OCI-LY7 (cell line): Measurements from ENCODE around the gene SPEM2. TPM values are rescaled to one million over a fixed set of nuclear protein-coding genes. Genes with fewer than 3 reads are reported as not detected.

Experiments
- BruUV-seq: library from RNA; stranded (reverse); fragments of 400-500 nt; replicated peaks from 2 replicates; lab custom pipeline; 2021; lab: Mats Ljungman, UMichigan
- CTCF ChIA-PET: fragments of 300-600 bp; sonication (Branson Sonifier 250); formaldehyde crosslinking; loops from one replicate; lab custom pipeline; 2022; ENCODE audit warnings: antibody characterized with exemption; ENCODE audit not compliant: unreplicated experiment; lab: Charles Lee
- POLR2A ChIA-PET: fragments of 300-600 bp; sonication (Branson Sonifier 250); formaldehyde crosslinking; loops from one replicate; lab custom pipeline; 2022; ENCODE audit warnings: antibody characterized with exemption; lab: Charles Lee
- DNase-seq: peaks from one replicate; pipeline ENCODE4 v3.0.0-alpha.2; 2015; ENCODE audit warnings: low spot score
- H2AFZ ChIP-seq: fragments of 200-600 bp; sonication (generic), shearing (Covaris generic); 2 replicates; pipeline ENCODE4 v1.6.1; 2014; ENCODE audit warnings: mild to moderate bottlenecking, antibody characterized with exemption, low read length, moderate library complexity
- H3K27ac ChIP-seq: fragments of 200-600 bp; sonication (generic); 2 replicates; pipeline ENCODE4 v1.5.1; 2014; ENCODE audit warnings: mixed run types, low read depth, mild to moderate bottlenecking, moderate library complexity, low read length, inconsistent platforms; ENCODE audit not compliant: poor library complexity, severe bottlenecking
- H3K36me3 ChIP-seq: fragments of 200-600 bp; sonication (generic); 2 replicates; pipeline ENCODE4 v1.6.1; 2014; ENCODE audit warnings: mild to moderate bottlenecking, antibody characterized with exemption, low read length, moderate library complexity, mixed read lengths; ENCODE audit not compliant: insufficient read depth
- H3K4me1 ChIP-seq: fragments of 200-600 bp; sonication (generic); 2 replicates; pipeline ENCODE4 v1.5.1; 2014; ENCODE audit warnings: mild to moderate bottlenecking, low read length; ENCODE audit not compliant: insufficient read depth, poor library complexity, severe bottlenecking
- H3K4me2 ChIP-seq: fragments of 200-600 bp; sonication (generic); 2 replicates; pipeline ENCODE4 v1.6.1; 2014; ENCODE audit warnings: mild to moderate bottlenecking, low read length
- H3K4me3 ChIP-seq: fragments of 200-600 bp; sonication (generic); 2 replicates; pipeline ENCODE4 v1.5.1; 2014; ENCODE audit warnings: mild to moderate bottlenecking, low read depth, low read length; ENCODE audit not compliant: poor library complexity, severe bottlenecking
- H3K79me2 ChIP-seq: fragments of 200-600 bp; sonication (generic); 2 replicates; pipeline ENCODE4 v1.6.1; 2016; ENCODE audit warnings: low read depth, mild to moderate bottlenecking, low read length, moderate library complexity, mixed read lengths; ENCODE audit not compliant: insufficient read depth
- H3K9me2 ChIP-seq: fragments of 200-600 bp; sonication (generic); 2 replicates; pipeline ENCODE4 v1.6.1; 2016; ENCODE audit warnings: mild to moderate bottlenecking, low read length, mixed read lengths; ENCODE audit not compliant: insufficient read depth
- H3K9me3 ChIP-seq: fragments of 200-600 bp; sonication (generic); 2 replicates; pipeline ENCODE4 v1.6.1; 2014; ENCODE audit warnings: mild to moderate bottlenecking, mixed run types, low read length, mixed read lengths
- H4K20me1 ChIP-seq: fragments of 200-600 bp; sonication (generic); 2 replicates; pipeline ENCODE4 v1.6.1; 2014; ENCODE audit warnings: mild to moderate bottlenecking, antibody characterized with exemption, low read length, moderate library complexity, mixed read lengths; ENCODE audit not compliant: insufficient read depth
- EZH2phosphoT487 ChIP-seq: fragments of 200-600 bp; sonication (generic); IDR thresholded peaks from 2 replicates; pipeline ENCODE4 v1.6.1; 2018; ENCODE audit warnings: low read depth, borderline replicate concordance, mild to moderate bottlenecking, mixed run types, antibody characterized with exemption, low read length, moderate library complexity, mixed read lengths
- intact Hi-C: fragments of 100-400 bp; cut with micrococcal nuclease; formaldehyde crosslinking; loops from one replicate; pipeline ENCODE4 v1.10.0; 2022; ENCODE audit not compliant: unreplicated experiment
- total RNA-seq, 2 experiments: library from RNA; depleted of rRNA in 1 of 2; stranded (reverse); fragments of >200 nt in 1 of 2; shearing (Covaris generic) in 1 of 2; gene quantifications; 2 replicates each; pipeline ENCODE4 v1.2.3, GENCODE V29; 2014 to 2022
- TF ChIP-seq, protein P1 (sequence below): fragments of 200-600 bp; sonication (generic); conservative IDR thresholded peaks from 2 replicates; pipeline ENCODE4 v1.5.1; 2014; ENCODE audit warnings: mild to moderate bottlenecking, antibody characterized with exemption, low read length, moderate library complexity, mixed read lengths

Gene SPEM2
- total RNA-seq, 2 experiments from 2014 or later: not detected

DNA sequence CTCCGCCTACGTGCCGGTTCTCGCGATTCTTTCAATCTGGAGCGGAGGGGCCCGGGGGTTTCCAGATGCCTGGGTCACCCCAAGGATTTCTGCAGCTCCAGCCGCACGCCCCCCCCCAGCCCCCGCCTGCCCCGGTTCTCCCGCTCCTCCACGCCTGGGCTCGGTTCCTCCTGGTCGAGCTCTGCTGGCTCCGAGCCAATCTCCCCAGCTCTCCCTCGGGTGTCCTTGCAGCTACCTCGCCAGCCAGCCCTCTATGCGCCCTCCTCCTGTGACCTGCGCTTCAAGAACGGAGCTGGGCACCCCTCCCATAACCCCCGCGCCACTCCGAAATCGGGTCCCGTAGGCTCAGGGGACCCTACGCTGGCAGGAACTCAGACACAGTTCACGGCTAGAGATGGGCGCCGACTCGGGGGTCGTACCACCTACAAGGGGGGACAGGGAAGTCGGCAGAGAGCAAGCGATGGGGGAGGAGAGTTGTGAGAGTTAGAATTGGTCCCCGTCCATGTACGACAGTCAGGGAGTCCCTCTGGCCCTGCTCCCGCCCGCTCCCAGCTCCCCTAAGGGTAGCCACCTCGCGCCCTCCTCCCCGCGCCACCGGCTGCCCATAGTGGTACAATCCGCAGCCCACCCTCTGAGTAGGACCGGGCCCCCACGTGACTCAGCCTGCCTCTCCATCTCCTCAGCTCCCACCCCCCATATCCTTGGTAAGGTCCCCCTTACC is 14.9 kb downstream of the SPEM2 start:
- no peak overlapping the region for H3K27ac ChIP-seq
- H3K4me2 ChIP-seq: peak overlapping the region; percentile 99
- H4K20me1 ChIP-seq: no peaks in the 10 kb centered on the region
- H3K36me3 ChIP-seq: no peaks in the 10 kb centered on the region
- POLR2A ChIA-PET: interaction anchor here (0.9 to 1.8 kb wide), 2 partner anchors 12 to 13 kb away, joined by 5 read pairs; no protein-coding TSS in a partner anchor
- intact Hi-C loops: no loop called here
- no TSS peak for BruUV-seq
- H3K4me1 ChIP-seq: peaks cover 40% of the 10 kb centered on the region
- TF ChIP-seq, protein P1, sequence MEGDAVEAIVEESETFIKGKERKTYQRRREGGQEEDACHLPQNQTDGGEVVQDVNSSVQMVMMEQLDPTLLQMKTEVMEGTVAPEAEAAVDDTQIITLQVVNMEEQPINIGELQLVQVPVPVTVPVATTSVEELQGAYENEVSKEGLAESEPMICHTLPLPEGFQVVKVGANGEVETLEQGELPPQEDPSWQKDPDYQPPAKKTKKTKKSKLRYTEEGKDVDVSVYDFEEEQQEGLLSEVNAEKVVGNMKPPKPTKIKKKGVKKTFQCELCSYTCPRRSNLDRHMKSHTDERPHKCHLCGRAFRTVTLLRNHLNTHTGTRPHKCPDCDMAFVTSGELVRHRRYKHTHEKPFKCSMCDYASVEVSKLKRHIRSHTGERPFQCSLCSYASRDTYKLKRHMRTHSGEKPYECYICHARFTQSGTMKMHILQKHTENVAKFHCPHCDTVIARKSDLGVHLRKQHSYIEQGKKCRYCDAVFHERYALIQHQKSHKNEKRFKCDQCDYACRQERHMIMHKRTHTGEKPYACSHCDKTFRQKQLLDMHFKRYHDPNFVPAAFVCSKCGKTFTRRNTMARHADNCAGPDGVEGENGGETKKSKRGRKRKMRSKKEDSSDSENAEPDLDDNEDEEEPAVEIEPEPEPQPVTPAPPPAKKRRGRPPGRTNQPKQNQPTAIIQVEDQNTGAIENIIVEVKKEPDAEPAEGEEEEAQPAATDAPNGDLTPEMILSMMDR: no peak
- no peak for TF ChIP-seq EZH2phosphoT487
- H2AFZ ChIP-seq: peak overlapping the region; percentile 39; the same call in 1 of the 2 replicates
- DNase-seq: peak; percentile 58
- H3K9me3 ChIP-seq: no peaks in the 10 kb centered on the region
- H3K79me2 ChIP-seq: peaks cover 4% of the 10 kb centered on the region; the same call in 1 of the 2 replicates
- CTCF ChIA-PET: interaction anchor here (0.6 kb wide), 1 partner anchor 313 kb away, joined by 3 read pairs; no protein-coding TSS in a partner anchor
- H3K4me3 ChIP-seq: peak overlapping the region; percentile 63
- H3K9me2 ChIP-seq: no peaks in the 10 kb centered on the region

DNA sequence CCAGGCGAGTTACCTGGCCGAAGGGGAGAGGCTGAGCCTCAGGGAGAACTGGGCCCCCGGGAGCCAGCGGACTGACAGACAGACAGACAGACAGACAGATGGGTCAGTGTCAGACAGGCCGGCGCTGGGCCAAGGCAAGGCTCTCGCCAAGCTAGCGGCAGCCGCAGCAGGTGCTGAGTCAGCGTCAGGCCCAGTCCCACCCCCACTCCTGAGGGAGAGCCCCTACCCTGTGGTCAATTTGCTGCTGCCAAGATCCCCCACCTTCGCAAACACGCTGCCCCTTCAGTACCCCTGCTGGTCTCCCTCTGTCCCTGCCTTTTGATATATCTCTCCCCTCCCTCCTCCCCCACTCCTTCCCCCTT is 15.4 kb downstream of the SPEM2 start:
- Histone ChIP-seq H3K4me2 (peak overlapping the region; percentile 99), H3K9me2 (no peaks in the 10 kb centered on the region), H3K79me2 (peaks cover 4% of the 10 kb centered on the region; the same call in 1 of the 2 replicates), H3K4me1 (peaks cover 40% of the 10 kb centered on the region), H3K27ac (no peak overlapping the region), H2AFZ (peak overlapping the region; percentile 39; the same call in 1 of the 2 replicates), H3K36me3 (no peaks in the 10 kb centered on the region), H3K4me3 (peak overlapping the region; percentile 63), H4K20me1 (no peaks in the 10 kb centered on the region), H3K9me3 (no peaks in the 10 kb centered on the region)
- intact Hi-C loops: no loop called here
- DNase-seq: no peak
- TF ChIP-seq EZH2phosphoT487: no peak
- CTCF ChIA-PET: interaction anchor here (0.6 kb wide), 2 partner anchors 43 to 85 kb away, joined by 3 read pairs; partner anchors contain the start of gene POLR2A
- no TSS peak for BruUV-seq
- POLR2A ChIA-PET: interaction anchor here (1.8 kb wide), 1 partner anchor 11 kb away, joined by 5 read pairs; no protein-coding TSS in a partner anchor

DNA sequence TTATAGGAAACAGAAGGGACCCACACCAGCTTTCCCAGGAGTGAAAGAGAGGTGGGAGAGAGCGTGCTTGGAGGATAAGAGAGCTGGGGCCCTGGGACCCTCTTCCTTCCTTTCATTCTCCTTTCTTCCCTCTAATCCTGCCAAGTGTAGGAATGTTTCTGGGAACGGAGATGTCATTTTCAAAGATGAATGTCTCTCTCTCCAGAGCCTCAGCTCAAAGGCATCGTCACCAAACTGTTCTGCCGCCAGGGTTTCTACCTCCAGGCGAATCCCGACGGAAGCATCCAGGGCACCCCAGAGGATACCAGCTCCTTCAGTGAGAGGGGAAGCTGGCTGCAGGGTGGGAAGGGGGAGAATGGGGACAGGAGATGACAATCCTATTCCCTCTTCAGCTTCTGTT is 15.8 kb downstream of the SPEM2 start:
- Histone ChIP-seq H4K20me1 (no peaks in the 10 kb centered on the region), H3K36me3 (no peaks in the 10 kb centered on the region), H2AFZ (no peak overlapping the region), H3K79me2 (peaks cover 2% of the 10 kb centered on the region; the same call in 1 of the 2 replicates), H3K27ac (no peak overlapping the region), H3K9me3 (no peaks in the 10 kb centered on the region), H3K4me1 (peaks cover 37% of the 10 kb centered on the region), H3K4me3 (no peak overlapping the region), H3K4me2 (no peak overlapping the region; the same call in 1 of the 2 replicates), H3K9me2 (no peaks in the 10 kb centered on the region)
- intact Hi-C loops: no loop called here
- no TSS peak for BruUV-seq
- no peak for DNase-seq
- ChIA-PET CTCF (interaction anchor here (0.6 kb wide), 2 partner anchors 43 to 85 kb away, joined by 3 read pairs; partner anchors contain the start of gene POLR2A), POLR2A (interaction anchor here (1.8 kb wide), 1 partner anchor 11 kb away, joined by 5 read pairs; no protein-coding TSS in a partner anchor)
- TF ChIP-seq, protein P1: no peak
- no peak for TF ChIP-seq EZH2phosphoT487
